NCI-H524 (cell line): ENCODE results near the gene CD34.

Experiments used
- DNase-seq, 2 experiments: peaks; one replicate each; lab custom pipeline; 2025; lab: John Stamatoyannopoulos, UW

The CD34 gene

GRCh38 chr1:207853372-207853757 is 57.6 kb downstream of the CD34 start:
- DNase-seq, result no peak

DNA sequence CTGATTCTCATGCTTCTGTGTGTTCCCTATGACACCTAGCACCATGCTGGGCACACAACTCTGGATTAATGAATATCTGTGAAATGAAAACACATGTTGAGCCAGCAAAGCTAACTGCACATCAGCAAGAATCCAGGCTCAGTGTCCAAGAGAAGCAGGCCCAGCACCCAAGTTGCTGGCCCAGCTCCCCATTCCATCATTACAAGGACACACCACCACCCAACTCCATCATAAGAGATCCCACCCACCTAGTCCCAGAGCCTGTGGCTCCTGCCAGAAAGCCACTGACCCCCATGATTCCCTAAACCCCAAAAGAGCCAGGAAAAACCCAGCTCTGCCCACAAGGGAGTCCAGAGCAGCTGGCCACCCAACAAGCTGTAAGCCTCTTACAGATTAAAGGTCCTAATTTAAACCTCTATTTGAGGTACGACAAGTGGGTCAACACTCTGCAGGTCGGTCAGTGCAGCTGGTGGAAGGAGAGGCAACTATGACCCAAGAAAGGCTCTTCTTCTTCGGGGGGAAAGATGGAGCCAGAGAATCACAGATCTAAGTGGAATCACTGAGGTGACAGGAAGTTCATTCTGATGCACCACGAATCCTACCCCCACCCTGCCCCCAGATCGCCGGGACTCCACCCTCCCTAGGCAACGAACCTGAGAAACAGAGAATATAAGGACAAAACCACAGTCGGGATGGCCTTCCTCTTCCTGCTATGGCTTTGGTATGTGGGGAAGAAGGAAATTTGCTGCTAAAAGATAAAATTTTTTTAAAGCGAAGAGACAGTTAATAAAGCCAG is 58.2 kb downstream of the CD34 start:
- DNase-seq, result no peak

DNA sequence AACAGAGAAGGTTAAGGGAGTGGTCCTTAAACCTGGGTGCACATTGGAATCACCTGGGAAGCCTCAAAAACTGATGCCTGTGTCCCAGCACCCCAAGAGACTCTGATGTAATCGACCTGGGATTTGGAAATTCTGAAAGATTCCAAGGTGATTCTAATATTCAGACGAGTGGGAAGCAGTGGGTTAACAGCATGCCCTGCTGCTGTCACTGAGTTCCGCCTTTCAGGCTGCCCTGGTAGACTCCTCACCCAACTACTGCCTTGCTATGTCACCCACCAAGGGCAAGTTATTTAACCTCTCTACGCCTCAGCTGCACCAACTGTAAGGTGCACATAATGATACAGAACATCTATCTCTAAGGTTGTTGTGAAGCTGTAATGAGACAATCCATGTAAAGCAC is 59.2 kb downstream of the CD34 start:
- DNase-seq, result no peak

DNA sequence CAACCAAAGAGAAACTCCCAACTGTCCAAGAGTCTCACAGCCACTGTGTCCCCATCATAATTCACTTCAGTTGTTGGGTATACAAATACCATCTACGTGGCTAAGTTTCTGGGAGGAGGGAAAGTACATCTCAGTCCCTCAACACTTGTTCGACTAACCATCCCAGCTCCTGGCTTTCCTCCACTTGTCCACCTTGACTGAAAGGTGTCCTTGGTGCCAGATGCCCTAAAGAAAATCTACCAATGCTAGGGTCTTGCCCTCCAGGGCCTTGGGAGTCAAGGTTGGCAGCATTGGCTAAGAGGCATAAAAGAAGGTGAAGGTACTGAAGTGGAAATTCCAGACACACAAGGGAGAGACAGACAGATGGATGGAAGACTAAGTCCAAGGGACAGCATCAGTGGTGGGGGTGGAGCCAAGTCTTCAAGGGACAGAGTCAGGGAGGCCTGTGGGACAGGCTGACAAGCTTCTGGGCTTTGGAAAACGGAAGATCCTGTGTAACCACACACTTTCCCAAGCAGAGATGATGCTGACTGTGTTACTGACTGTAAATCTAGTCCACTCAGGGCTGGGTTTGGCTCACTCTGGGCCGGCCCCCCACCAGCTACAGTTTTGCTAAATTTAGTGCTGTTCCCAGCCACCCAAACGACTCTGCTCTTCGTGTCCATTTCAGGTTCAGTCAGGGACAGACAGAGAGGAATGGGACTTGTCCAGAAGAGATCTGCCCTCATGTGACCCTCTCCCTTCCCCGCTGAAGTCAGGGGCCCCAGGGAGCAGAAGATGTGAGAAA is 60.1 kb downstream of the CD34 start:
- no peak for DNase-seq

GRCh38 chr1:207849646-207850045 is 61.3 kb downstream of the CD34 start:
- DNase-seq, result no peak

DNA sequence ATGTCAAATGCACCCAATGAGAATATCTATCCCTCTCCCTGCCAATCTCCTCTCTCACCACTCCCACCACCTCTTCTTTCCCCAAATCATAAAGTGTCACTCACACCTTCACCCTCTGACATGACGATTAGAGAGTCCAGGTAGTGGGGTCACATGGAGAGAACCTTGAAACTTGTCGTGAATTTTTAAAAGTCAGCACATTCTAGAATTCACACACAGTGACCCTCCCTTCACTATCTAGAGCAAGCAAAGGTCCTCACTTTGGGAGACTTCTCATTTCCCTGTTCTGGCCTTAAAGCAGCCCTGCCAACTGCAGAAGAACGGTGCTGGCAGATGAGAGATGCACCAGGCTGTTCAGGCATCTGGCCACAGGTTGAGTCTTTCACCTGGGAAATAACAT is 61.9 kb downstream of the CD34 start:
- DNase-seq, result no peak

DNA sequence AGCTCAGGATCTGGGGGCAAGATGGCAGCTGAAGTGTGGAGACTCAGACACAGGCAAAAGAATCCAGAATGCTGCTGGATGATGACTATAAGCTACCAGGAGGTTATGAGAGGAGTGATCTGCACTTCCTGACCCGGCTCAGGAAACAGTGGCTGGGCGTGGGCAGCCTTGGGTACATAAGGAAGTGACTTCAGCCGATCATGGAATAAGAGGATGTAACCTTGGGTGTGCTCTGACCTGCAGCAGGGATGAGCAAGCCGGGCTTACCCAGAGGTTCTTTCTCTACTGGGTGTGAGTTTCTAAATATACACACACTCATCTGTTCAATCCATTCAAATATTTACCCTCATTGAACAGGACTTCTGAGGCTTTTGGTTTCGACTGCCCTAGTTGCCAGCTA is 62.7 kb downstream of the CD34 start:
- no peak for DNase-seq

DNA sequence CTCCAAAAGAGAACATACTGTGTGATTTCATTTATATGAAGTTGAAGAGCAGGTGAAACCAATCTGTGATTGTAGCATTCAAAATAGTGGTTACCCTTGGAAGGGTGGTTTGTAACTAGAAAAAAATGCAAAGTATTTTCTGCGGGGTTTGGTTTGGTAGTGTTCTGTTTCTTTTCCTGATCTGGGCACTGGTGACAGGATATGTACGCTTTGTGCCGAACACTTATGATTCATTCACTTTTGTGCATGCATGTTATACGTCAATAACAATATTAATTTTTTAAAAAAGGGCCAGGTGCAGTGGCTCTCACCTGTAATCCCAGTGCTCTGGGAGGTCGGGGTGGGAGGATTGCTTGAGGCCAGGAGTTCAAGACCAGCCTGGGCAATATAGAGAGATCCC is 63.8 kb downstream of the CD34 start:
- no peak for DNase-seq

GRCh38 chr1:207845109-207845508 is 65.8 kb downstream of the CD34 start:
- DNase-seq, result no peak

DNA sequence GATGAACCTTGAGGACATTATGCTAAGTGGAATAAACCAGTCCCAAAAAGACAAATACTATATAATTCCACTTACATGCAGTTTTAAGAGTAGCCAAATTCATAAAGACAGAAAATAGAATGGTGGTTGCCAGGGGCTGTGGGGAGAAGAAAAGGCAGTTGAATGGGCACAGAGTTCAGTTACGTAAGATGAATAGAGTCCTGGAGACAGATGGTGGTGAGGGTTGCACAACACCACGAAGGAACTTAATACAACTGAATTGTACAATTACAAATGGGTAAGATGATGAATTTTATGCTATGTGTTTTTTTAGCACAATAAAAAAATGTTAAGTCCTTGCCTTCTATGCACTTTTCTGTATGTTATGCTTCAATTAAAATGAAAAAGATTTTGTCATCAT is 66.6 kb downstream of the CD34 start:
- no peak for DNase-seq

- no peak for DNase-seq
Observed at GRCh38 chr1:207842506-207842905, 68.4 kb downstream of the CD34 start.

- no peak for DNase-seq
Observed at GRCh38 chr1:207841901-207842300, 69.0 kb downstream of the CD34 start.

DNA sequence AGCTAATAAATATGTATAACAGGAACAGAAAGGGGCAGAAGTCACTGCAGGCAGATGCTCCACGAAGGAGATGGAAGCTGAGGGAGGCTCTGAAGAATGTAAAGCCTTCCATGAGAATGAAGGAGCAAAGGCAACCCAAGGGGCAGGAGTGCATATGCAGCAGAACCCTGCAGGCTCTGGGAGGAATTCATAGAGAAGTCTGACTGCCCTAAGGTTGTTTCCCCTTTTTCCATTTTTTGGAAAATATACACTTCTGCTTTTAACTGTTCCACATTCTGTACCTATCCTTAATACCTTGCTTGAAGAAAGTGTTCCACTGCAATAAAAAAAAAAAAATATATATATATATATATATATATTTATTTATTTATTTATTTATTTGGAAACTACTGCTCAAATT is 69.6 kb downstream of the CD34 start:
- no peak for DNase-seq

DNA sequence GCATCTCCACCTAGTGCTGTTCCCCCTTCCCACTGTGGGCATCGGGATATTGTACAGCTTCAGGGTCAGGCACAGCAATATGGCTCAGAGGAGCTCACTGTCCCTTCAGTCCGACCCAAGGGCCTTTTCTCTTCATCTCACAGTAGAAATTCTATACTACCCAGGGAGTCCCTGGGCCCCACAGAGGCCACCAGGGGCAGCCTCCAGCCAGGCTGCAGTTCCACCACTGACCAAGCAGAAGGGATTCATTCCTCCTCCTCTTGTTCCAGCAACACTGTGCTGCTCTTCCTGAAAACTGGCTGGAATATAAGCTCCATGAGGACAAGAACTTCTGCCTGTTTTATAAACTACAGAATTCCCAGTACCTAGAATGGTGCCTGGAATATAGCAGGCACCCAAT is 70.5 kb downstream of the CD34 start:
- no peak for DNase-seq

DNA sequence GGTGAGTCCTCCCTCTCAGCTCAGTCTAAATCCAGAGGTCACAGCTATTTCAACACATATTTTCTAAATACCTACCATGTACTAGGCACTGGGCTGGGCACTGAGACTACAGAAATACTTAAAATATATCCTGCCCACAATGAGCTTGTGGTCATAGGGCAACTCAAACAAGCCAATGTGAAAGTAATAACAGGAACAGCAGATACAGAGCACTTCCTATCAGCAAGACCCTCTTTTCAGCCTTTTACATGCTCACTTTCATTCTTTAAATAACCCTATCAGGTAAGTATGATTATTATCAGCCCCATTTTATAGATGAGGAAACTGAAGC is 71.9 kb downstream of the CD34 start:
- no peak for DNase-seq

DNA sequence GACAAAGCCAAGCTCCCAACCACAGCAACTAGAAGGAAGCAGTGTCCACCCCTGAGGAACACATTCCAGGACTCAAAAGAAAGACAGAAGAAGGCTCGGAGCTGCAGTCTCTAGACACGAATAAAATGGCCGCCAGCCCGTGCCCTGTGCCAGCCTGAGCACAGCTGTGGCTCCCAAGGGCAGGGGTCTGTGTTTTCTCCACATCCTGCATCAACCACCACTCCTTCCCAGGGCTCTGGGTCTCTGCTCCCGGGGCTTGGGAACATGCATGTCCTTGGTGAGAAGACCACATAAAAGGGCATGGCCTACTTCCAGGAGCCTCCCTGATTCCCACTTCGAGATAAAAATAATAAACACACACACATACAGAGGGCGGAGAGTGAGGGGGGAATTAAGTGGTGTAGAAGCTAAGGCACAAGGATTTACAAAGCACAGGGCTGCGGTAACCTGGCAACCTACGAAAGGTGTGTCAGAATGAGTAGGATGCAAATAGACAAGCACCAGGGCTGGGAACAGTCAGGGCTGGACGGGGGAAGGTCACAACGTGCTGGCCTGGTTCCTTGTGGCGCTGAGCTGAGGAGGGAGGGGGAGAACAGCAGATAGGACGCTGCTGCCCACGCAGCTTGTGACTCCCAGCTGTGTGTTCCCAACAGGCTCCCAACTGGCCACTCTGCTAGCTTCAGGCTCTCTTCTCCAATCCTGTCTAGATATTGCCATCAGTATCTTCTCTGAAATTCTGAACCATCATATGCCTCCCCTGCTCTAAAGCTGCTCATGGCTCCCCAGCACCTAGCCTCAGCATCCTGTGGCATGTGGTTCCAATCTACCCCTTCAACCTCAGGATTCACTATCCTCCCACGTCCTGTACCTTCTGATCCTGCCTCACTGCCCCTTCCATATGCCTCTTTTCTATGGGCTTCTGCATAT is 72.5 kb downstream of the CD34 start:
- DNase-seq, result no peak

- peak in 1 of 2 experiments; percentile 38 for DNase-seq
Observed at GRCh38 chr1:207837673-207838072, 73.3 kb downstream of the CD34 start.

DNA sequence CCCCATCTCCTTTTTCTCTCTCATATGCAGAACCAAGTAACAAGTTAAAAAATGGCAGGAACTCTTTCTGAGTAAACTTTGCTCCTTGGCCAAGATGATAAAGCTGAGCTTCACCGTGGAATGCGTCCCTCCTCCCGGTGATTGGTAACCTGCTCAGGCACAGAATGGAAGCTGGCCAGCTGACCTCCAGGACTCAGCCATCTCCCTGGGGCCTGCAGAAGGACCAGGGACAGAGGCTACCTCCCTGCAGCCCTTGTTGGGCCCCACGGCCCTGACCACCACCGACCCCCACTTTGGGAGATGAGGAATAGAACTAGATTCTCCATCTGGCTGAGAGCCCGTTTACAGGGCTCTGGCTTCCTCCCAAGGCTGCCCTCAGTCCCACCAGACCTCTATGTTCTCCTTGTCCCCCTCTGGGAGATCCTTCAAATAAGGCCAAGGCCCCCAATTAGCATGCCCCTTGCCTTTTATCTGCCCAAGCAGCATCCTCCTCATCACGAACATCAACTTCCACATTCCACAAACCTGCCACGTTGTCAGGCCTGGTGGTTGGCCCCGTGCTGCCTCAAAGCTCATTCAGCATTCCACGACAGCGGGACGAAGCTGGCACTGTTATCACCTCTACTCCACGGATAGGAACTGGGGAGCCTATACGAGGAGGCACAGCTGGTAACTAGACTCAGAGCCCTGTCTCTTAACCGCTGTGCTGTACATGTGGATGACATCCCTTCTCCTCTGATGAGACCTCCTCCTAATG is 74.2 kb downstream of the CD34 start:
- no peak for DNase-seq

- no peak for DNase-seq
Observed at GRCh38 chr1:207835958-207836357, 75.0 kb downstream of the CD34 start.

DNA sequence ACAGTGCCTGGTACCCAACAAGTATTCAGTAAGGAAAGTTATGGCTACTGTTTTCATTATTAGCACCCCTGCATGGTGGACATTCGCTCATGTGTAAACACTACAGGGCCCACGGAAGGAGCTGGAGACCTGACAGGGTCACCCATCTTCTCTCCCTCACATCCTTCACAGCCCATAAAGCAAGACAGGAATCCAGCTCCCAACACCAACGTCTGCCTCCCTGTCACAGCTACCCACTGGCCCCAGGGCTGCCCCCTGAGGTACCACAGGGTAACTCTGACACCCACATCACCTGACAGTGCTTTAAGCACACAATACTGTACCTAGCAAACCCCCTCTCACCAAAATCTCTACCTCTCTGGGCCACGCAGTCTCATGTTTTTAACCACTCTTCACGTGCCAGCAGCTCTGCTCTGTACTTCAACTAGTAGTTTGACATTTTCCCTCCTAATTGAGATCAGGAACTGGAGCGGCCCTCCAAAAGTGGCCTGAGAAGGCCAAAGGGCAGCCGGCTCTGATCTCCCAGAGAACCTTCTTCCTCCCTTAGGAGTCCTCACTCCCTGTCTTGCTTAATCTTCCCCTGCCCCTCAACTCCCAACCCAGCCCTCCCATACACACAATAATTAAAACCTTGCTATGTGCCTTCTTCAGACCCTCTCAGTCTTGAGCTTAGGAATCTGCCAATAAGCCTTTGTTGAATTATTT is 76.8 kb downstream of the CD34 start:
- no peak for DNase-seq

DNA sequence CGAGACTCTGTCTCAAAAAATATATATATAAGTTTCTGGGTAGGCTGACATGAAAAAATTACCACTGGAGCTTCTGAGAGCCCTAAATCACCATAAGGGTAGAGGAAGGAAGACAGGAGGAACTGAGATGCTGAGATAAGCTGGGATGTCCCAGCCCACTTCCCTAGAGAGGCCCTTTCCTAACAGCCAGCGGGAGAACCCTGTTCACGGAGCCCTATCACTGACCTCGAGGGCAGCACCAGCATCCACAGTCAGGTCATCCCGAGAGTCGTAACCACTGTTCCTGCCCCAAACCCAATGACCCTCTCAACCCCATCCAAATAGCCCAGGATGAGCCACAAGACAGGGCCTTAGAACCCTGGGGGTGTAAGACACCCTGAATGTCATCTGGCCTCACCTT is 77.5 kb downstream of the CD34 start:
- DNase-seq, result no peak
